Breast epithelium (tissue), 4 donors: ENCODE data around the gene ELMO1. TPM values are rescaled to one million over a fixed set of nuclear protein-coding genes. Genes with fewer than 3 reads are reported as not detected.

Experiments
- DNase-seq, 2 donors: peaks; one replicate each; pipeline ENCODE4 v3.0.0-alpha.2; 2019; ENCODE audit warnings: low spot score in 2 of 2
- H3K27ac ChIP-seq, 2 donors: fragments of 200-600 bp; sonication (generic) in 1 of 2; one replicate each; pipeline ENCODE4 v1.5.1; 2016 to 2019; ENCODE audit warnings: mild to moderate bottlenecking in 1 of 2
- H3K27me3 ChIP-seq, 2 donors: fragments of 200-600 bp; sonication (generic) in 1 of 2; one replicate each; pipeline versions ENCODE4 v1.5.1 to v1.6.0; 2017 to 2019; ENCODE audit warnings: control low read depth in 1 of 2, mild to moderate bottlenecking in 1 of 2
- H3K36me3 ChIP-seq: fragments of 200-600 bp; one replicate; pipeline ENCODE4 v1.5.1; 2019
- H3K4me1 ChIP-seq, 2 donors: fragments of 200-600 bp; sonication (generic); one replicate each; pipeline ENCODE4 v1.5.1; 2016 to 2019; ENCODE audit warnings: control low read depth in 1 of 2
- H3K4me3 ChIP-seq, 3 donors: fragments of 200-600 bp; sonication (generic); 1 replicate in 2 of 3; 2 replicates in 1 of 3; pipeline ENCODE4 v1.5.1; 2016 to 2019; ENCODE audit warnings: mild to moderate bottlenecking in 3 of 3, moderate library complexity in 2 of 3
- H3K9me3 ChIP-seq, 2 donors: fragments of 200-600 bp; sonication (generic) in 1 of 2; one replicate each; pipeline ENCODE4 v1.5.1; 2016 to 2019; ENCODE audit warnings: control low read depth in 1 of 2
- CTCF ChIP-seq, 3 donors: fragments of 450-650 bp; IDR thresholded peaks; one replicate each; pipeline ENCODE4 v1.5.1; 2016 to 2017; ENCODE audit warnings: antibody characterized with exemption in 3 of 3, mild to moderate bottlenecking in 3 of 3, moderate library complexity in 3 of 3
- POLR2A ChIP-seq: fragments of 450-650 bp; IDR thresholded peaks from one replicate; pipeline ENCODE4 v1.6.1; 2016; ENCODE audit warnings: antibody characterized with exemption, mild to moderate bottlenecking, moderate library complexity
- POLR2AphosphoS5 ChIP-seq, 3 donors: sonication (generic); formaldehyde crosslinking; IDR thresholded peaks; one replicate each; pipeline ENCODE4 v1.6.1; 2017; ENCODE audit warnings: antibody characterized with exemption in 3 of 3
- intact Hi-C: fragments of 100-400 bp; cut with DNase I; formaldehyde crosslinking; loops from one replicate; pipeline ENCODE4 v1.15.1; 2023; ENCODE audit warnings: low total_unique reads
- total RNA-seq, 3 donors: library from RNA; depleted of rRNA; stranded (reverse); fragments of >200 nt; gene quantifications; one replicate each; pipeline ENCODE4 v1.1.0, GENCODE V29; 2016

The ELMO1 gene
- total RNA-seq, 3 donors from 2014 or later = 49.5 to 110 (median 66.9) TPM

- no peak overlapping the region for H3K27ac ChIP-seq
- no peaks in the 10 kb centered on the region for H3K27me3 ChIP-seq
- H3K36me3 ChIP-seq = no peaks in the 10 kb centered on the region
- no peaks in the 10 kb centered on the region for H3K4me1 ChIP-seq
- no peak for DNase-seq
- intact Hi-C loops = no loop called here
- H3K9me3 ChIP-seq = peaks cover 0 to 7% of the 10 kb centered on the region in 2 donors
- no peak overlapping the region for H3K4me3 ChIP-seq
- TF ChIP-seq POLR2A (no peak), POLR2AphosphoS5 (IDR thresholded peaks at IDR 0.05) (no peak), CTCF (IDR thresholded peaks at IDR 0.05) (no peak)
These were observed 595.7 kb downstream of the ELMO1 start for GRCh38 chr7:36852931-36853330.

GRCh38 chr7:36852017-36852416, 596.6 kb downstream of the ELMO1 start:
- TF ChIP-seq CTCF (IDR thresholded peaks at IDR 0.05) = no peak
- no peak for TF ChIP-seq POLR2AphosphoS5 (IDR thresholded peaks at IDR 0.05)
- TF ChIP-seq POLR2A = no peak
- Histone ChIP-seq H3K4me1 (no peaks in the 10 kb centered on the region), H3K36me3 (no peaks in the 10 kb centered on the region), H3K27ac (no peak overlapping the region), H3K4me3 (no peak overlapping the region), H3K9me3 (peaks cover 0 to 16% of the 10 kb centered on the region in 2 donors), H3K27me3 (no peaks in the 10 kb centered on the region)
- intact Hi-C loops = no loop called here
- DNase-seq = no peak

GRCh38 chr7:36851382-36851781, 597.3 kb downstream of the ELMO1 start:
- H3K27ac ChIP-seq = no peak overlapping the region
- no peak for DNase-seq
- H3K4me3 ChIP-seq = no peak overlapping the region
- no peak for TF ChIP-seq CTCF (IDR thresholded peaks at IDR 0.05)
- TF ChIP-seq POLR2A = no peak
- no peak for TF ChIP-seq POLR2AphosphoS5 (IDR thresholded peaks at IDR 0.05)
- peaks cover 0 to 17% of the 10 kb centered on the region in 2 donors for H3K9me3 ChIP-seq
- no peaks in the 10 kb centered on the region for H3K36me3 ChIP-seq
- H3K4me1 ChIP-seq = no peaks in the 10 kb centered on the region
- H3K27me3 ChIP-seq = no peaks in the 10 kb centered on the region
- intact Hi-C loops = no loop called here

GRCh38 chr7:36847946-36848345, 600.7 kb downstream of the ELMO1 start:
- no peak for DNase-seq
- Histone ChIP-seq H3K9me3 (peaks cover 0 to 17% of the 10 kb centered on the region in 2 donors), H3K4me3 (no peak overlapping the region), H3K36me3 (no peaks in the 10 kb centered on the region), H3K27ac (no peak overlapping the region), H3K27me3 (no peaks in the 10 kb centered on the region), H3K4me1 (no peaks in the 10 kb centered on the region)
- intact Hi-C loops = no loop called here
- no peak for TF ChIP-seq CTCF (IDR thresholded peaks at IDR 0.05)
- TF ChIP-seq POLR2AphosphoS5 (IDR thresholded peaks at IDR 0.05) = no peak
- no peak for TF ChIP-seq POLR2A

GRCh38 chr7:36844374-36844773, 604.3 kb downstream of the ELMO1 start:
- DNase-seq = no peak
- H3K4me1 ChIP-seq = no peaks in the 10 kb centered on the region
- intact Hi-C loops = no loop called here

GRCh38 chr7:36840904-36841303, 607.8 kb downstream of the ELMO1 start:
- intact Hi-C loops = no loop called here
- no peaks in the 10 kb centered on the region for H3K36me3 ChIP-seq
- H3K9me3 ChIP-seq = no peaks in the 10 kb centered on the region
- H3K27me3 ChIP-seq = no peaks in the 10 kb centered on the region
- no peak for DNase-seq
- H3K4me3 ChIP-seq = no peak overlapping the region
- H3K27ac ChIP-seq = no peak overlapping the region
- no peak for TF ChIP-seq CTCF (IDR thresholded peaks at IDR 0.05)
- TF ChIP-seq POLR2AphosphoS5 (IDR thresholded peaks at IDR 0.05) = no peak
- TF ChIP-seq POLR2A = no peak
- H3K4me1 ChIP-seq = no peaks in the 10 kb centered on the region

More at GRCh38 chr7:36844374-36844773, 604.3 kb downstream of the ELMO1 start:
- Histone ChIP-seq H3K36me3 (no peaks in the 10 kb centered on the region), H3K27me3 (no peaks in the 10 kb centered on the region), H3K4me3 (no peak overlapping the region), H3K27ac (no peak overlapping the region), H3K9me3 (peaks cover 0 to 17% of the 10 kb centered on the region in 2 donors)
- TF ChIP-seq POLR2AphosphoS5 (IDR thresholded peaks at IDR 0.05) (no peak), POLR2A (no peak)
